Endometrium (tissue), 2 donors: Measurements from ENCODE around the gene PRR29.
"Not testable (repeated sequence)": the region's sequence is repeated elsewhere in the genome, so short reads cannot be mapped to it uniquely, and the experiment has no call there.

ENCODE experiments used
- FAIRE-seq: peaks from 2 replicates; lab custom pipeline; 2012; peaks lifted over from hg19 to GRCh38; lab: Jason Lieb, UNC
- donor health status: control.
- donor health status: control.

PRR29 gene

DNA sequence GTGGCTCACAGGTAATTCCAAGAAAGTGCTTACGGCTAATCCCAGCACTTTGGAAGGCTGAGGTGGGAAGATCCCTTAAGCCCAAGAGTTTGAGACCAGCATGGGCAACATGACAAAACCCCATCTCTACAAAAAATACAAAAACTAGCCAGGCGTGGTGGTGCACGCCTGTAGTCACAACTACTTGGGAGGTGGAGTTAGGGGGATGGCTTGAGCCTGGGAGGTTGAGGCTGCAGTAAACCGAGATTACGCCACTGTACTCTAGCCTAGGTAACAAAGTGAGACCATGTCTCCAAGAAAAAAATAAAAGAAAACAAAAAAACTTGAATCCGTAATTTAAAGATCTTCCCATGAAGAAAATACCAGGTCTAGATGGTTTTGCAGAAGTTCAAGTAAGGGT, 17.3 kb downstream of the PRR29 start:
- FAIRE-seq = no peak

DNA sequence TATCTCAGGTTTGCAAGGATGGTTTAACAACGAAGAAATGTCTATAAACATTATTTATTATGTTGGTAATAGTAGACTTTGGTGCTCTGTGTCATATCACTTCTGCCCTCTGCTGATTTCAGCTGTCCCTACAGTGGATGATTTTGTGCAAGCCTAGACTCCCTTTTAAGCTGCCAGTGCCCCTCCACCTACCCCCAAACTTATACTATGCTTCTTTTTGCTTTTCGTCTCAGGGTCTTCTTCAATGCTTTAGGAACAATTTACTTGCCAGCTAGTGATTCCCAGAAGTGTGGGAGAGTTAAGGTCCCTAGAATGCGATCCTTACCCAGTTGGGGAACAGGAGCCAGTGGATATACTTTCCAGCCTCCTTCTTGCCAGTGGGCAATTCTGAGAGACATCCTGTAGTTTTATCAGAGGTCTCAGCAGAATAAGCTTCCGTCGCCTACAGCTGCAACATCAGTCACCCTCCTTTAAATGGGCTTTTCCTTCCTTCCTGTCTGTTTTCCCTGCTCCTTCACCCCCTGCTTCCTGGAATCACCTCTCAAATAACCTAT, 18.2 kb downstream of the PRR29 start:
- no peak for FAIRE-seq

DNA sequence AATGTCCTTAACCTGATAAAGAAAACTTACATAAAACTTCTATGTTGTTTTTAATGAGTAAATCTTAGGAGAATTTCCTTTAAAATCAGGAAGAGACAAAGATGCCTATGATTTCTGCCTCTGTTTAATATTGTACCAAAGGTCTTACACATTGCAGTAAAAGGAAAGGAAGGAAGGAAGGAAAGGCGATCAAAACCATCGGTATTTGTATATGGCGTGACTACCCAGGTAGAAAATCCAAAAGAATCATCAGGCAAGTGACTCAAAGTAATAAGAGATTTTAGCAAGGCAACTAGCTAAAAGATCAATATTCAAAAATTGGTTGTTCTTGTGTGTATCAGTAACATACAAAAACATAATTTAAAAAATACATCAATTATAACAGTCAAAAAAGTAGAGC, 18.8 kb downstream of the PRR29 start:
- FAIRE-seq = no peak

DNA sequence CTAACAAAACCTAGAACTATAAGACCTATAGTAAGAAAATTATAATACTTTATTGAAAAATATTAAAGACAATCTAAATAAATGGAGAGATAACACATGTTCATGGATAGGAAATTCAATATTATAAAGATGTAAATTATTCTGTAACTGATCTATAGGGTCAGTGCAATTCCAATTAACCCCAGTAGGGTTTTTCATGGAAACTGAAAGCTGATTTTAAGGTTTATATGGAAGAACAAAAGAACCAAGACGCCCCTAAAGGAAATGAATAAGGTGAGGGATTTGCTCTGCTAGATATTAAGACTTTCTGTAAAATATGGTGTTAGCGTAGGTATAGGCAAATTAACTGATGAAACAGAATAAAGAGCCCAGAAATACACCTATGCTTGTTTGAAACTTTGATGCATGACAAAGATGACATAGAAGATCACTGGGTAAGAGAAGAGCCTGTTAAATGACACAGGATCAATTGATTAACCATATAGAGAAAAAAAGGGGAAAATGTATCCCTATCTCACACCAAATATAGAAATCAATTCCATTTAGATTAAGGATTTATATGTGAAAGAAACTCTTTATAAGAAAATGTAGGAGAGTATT, 19.3 kb downstream of the PRR29 start:
- FAIRE-seq = no peak

DNA sequence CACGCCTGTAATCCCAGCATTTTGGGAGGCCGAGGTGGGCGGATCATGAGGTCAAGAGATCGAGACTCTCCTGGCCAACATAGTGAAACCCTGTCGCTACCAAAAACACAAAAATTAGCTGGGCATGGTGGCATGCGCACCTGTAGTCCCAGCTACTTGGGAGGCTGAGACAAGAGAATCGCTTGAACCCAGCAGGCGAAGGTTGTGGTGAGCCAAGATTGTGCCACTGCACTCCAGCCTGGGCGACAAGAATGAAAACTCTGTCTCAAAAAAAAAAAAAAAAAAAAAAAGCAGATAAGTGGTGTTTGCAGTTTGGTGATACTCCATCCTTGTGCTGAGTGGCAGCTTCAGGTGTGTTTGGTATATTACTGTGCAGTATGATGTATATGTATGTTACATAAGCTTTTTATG, 21.4 kb downstream of the PRR29 start:
- not testable (repeated sequence) for FAIRE-seq

DNA sequence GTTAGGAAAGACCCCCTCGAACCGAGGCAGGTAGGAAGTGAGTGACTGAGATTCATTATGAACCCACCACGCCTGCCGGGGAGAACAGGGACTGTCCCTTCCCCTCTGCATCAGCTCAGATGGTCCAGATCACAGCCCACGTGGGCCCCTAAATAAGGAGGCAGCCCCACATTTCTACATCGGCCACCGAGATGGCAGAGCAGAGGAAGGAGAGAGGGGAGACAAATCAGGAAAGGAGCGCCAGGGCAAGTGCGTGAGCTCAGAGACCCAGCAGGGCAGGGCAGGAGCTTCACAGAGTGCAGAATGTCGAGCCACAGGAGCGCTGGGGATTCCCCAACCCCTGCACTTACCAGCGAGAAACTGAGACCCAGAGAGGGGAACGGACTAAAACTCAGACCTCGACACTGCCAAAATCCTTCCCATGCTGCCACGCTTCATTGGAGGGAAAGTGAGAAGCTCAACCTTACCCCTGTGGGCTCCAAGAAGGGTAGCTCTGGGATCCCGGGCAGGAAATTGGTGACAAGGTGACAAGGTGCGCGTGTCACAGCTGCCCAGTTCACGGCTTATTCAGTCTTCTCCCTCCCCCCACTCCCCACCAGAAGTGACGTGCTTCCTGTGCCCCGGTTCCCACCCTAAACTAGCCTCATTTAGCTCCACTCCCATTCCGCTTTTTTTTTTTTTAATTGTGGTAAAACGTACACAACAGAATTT, 22.1 kb downstream of the PRR29 start, which contains the start of gene ICAM2:
TSS of gene ICAM2 (minus strand) at position 578 of the 711 bp plus-strand sequence. CDS start 13,942 bp downstream, outside the sequence.
- FAIRE-seq = no peak

DNA sequence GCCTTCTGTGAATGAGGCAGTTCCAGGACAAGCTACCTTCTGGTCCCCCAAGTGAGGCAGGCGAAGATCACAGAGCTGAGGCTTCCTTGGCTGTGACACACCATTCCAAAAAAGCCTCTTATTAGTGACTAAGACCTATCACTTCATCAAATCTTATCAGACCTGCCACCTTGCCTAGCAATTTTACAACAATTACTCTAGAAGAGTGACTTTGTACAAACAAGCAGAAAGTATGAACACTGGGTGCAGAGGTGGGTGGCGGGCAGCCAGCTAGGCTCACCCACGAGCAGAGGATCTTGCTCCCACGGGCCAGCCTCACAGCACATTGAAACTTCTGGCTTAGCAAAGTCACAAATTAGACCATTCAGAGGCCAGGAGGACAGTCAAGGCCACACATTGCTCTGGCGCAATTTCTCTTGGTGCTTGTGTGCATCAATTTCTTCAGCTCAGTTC, 24.5 kb downstream of the PRR29 start:
- FAIRE-seq = no peak

DNA sequence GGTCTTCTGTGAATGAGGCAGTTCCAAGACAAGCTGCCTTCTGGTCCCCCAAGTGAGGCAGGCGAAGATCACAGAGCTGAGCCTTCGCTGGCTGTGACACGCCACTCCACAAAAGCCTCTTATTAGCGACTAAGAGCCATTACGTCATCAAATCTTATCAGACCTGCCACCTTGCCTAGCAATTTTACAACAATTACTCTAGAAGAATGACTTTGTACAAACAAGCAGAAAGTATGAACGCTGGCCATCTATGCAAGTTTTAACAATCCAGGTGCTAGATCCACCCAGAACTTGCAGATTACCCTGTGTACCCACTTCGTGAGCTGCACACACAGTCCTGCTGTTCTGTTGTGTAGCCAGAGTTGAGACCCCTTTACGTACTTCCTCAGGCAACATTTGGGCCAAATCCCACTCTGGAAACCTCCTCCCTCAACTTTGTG, 26.1 kb downstream of the PRR29 start:
- FAIRE-seq = no peak

DNA sequence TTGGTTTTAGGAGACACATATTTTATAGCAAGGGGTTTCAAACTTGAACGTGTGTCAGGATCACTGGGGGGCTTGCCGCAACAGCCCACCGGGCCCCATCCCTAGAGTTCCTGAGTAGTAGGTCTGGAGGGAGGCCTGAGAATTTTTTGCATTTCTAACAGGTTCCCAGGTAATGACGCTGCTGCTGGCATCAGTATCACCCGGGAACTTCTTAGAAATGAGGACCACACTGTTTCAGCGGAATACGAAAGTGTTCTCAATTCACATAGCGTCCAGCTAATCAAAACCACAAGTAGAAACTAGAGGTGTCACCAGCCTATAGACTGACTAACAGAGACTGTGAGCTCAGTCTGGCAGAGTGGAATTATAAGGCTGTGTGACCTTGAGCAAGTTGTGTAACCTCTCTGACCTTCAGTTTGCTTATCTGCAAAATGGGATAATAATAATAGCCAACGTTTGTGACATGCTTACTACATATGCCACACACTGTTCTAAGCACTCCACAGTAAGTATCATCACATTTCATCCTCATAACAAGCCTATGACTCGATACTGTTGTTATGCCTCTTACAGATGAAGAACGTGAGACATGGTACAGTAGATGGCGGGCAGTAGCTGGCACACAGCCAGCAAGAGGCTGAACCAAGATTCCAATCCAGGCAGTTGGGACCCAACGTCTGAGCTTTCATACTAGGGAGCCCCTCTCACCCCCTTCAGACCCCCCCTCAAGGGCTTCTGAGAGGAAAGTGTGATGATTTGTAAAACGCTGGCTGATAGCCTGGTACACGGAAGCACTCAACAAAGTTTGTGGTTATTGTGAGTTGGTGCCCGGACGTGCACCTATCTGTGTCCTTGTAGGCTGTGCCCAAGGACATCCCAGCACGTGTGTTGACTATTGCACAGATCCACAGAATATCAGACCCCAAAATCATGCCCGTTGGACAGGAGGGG, 26.9 kb downstream of the PRR29 start:
- no peak for FAIRE-seq

DNA sequence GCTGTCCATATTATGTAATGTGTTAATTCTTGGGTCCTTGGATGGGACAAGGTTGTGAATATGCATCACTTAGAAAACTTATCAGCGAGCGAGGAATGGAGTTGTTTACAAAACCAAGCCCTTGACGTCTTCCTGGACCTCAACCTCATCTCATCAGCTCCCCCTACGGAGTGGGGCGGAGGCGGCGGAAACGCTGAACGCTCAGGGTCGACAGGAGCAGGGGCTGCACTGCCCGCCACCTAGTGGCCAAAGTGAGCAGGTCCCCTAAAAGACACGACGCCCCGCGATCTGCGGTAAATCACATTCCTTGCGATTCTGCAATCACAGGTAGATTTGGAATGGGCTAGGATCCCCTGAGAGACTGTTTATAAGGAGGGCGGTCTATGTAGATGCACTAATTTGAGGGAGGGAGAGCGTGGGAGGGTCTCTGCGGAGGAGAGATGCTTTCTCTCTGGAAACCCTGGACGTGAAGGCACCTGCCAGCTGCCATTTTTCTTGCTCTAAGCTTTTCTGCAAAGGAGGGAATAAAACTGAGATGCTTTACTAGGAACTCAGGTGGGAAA, 27.7 kb downstream of the PRR29 start:
- no peak for FAIRE-seq

DNA sequence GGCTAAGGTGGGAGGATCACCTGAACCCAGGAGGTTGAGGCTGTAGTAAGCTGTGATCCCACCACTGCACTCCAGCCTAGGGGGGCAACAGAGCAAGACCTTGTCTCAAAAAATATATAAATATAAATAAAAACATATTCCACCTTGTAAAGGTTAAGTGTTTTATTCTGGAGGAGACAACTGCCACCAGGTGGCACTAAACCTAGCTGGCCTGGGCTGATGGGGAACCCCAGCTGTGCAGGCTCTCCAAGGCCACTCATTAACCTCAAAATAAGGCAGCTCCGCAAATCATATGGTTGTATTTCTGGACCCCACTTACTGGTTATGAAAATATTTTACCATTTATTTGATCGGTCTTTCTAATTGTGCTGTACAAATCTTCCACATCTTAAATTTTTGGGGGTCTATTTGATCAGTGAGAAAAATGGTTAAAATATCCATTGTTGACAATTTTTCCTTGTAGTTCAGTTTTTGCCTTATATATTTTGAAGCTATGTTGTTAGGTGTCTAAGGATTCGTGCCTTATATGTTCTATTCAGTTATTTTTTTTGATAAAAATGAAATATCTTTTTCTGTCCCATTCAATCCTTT, 30.8 kb downstream of the PRR29 start:
- FAIRE-seq = no peak

DNA sequence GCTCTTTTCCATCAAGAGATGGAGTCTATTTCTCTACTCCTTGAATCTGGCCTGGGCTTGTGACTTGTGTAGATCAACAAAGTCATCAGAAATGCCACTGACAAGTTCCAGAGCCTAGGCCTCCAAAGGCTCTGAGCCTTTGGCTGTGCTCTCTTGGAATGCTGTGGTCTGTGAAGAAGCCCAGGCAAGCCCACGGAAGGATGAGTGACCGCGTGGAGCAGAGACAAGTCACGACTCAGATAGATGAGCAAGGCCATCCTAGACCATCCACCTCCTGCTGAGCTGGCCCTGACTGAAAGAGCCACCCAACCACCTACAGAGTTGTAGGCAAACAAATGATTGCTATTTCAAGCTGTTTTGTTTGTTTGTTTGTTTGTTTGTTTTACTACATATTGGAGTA, 33.9 kb downstream of the PRR29 start:
- FAIRE-seq = no peak

DNA sequence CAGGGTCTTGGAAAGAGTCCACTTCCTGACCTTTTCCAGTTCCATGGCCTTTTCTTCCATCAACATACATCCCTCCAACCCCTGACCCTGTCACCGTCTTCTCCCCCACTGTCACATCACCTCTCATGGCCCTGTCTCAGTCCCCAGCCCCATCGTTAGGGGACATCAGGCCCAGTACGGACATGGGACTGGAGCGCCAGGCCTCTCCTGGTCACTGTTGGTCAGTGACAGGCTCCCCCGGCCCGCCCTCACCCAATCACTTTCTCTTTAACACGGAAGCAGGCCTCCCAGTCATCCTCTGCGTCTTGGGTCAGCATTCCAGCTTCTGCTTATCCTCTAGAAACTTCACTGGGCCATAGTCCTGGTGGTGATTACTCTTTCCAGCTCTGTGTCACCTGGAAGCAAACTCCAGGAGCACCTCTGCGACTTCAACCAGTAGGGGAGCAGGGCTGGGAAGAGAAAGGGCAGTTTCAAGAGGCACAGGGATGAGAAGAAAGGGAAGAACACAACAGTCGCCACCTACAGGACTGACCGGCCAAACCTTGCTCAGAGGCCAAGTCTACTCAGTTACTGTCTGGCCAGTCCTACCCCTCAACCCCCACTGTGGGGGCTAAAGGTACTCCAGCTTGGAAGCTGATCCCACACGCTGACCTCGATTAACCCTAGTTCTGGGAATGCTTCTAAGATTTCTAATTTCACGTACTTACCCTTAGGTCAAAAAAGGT, 38.2 kb downstream of the PRR29 start:
- no peak for FAIRE-seq

DNA sequence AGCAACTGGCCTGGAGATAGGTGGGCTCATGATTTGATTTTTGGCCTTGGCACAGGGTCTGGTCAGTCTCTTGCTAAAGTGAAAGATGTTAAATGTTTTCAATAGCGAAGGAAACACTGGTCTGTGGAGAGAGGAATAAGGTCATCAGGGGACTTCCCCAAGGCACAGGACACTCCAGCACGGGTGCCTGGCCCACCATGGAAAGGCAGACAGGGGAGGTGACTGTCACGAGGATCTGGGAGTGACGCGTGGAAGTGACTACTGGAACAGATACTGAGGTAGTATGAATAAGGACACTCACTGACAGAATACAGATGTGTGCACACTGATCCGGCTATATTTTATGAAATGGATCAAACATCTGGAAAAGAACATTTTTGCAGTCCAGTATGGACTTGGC, 39.0 kb downstream of the PRR29 start:
- no peak for FAIRE-seq

DNA sequence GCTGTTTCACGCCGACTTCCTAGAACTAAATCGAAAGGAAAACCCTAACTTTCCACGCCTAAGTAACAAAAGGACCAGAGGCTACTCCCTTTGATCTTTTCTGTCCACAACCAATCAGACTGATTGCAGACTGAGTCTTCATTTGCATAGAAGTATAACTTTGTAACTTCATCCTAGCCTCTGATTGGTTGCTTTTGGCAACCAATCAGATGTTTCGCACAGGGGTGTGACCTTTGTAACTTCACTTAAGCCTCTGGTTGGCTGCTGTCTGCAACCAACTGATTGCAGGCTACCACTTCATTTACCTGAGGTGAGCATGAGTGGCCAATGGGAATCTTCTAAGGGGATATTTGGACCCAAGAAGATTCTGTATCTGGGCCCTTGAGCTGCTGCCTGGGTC, 39.7 kb downstream of the PRR29 start:
- no peak for FAIRE-seq

DNA sequence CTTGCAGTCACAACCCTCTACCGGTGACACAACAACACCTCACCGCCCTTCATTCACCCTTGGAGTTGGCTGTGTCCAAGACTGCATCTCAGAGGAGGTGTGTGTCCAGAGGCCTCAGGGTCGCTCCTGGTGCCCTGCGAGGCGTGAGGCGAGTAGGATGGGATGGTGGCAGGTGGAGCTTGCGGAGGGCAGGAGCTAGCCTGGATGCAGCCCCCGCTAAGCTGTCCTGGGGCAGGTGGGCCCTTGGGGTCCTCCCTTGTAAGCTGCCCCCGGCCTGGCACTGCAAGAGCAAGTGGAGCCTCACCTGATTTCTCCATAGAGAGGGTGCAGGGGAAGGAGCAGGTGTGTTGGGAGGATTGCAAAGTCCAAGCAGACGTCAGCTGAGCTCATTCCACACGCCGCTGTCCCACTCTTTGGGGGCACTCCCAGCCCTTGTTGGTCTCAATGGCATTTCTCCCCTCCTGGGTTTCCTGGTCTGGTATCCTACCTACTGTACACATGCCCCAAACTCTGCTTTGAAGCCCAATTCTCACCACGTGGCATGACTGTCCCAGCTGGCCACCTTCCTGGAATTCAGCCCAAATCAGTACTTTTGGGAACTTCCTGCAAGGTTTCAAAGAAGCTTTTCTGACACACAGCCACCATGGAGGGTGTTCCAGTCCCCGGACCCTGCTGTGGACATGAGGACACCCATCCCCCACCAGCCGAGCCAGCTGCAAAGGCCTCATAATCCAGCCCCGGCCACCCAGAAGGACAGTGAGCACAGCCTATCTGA, 40.4 kb downstream of the PRR29 start:
- FAIRE-seq = no peak

DNA sequence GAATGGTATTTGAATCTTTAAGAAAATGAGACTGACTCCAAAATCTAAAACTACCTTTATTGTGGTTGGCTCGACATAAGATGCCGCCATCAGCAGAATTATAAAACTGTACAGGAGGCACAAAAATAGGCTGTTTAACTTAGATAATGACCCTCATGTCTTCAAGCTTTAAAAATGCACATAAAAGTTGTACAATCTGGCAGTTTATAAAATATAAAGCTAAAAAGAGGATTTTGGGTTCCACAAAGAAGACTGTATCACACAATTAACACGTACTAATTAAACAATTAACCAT, 40.9 kb downstream of the PRR29 start:
- no peak for FAIRE-seq

DNA sequence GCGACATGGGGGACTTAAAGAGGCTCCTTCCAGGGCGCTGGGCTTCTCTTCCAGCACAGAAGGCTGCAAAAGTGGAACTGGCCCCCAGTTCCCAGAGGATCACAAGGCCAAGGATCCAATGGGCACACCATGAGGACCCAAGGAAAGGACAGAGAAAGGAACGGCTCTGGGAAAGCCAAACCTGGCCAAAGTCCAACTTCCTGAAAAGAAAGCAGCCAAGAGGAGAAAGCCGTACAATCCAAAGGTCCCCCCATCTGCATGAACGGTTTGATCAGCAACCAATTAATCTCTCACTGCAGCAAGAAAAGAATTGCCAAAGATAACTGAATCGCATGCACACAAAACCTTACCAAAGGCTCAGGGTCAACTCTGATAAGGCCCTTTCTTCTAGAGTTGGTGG, 42.1 kb downstream of the PRR29 start:
- FAIRE-seq = no peak

DNA sequence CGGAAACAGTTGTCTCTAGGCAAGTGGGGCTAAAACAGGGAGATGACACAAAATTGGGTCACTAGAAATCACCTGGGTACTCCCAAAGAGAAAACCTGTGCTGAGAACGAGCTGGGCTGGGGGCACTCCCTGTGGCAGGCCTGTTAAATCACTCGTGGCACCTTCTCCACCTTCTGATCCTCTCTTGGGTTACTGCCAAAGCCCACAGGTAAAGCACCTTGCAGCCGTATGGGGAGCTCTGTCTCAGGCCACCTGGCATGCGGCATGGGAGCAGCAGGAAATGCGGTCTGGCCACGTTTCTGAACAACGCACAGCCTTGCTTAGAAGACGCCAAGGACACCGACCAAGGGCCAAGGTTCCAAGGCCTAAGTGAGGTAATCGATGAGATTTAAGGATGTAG, 43.8 kb downstream of the PRR29 start:
- FAIRE-seq = no peak

DNA sequence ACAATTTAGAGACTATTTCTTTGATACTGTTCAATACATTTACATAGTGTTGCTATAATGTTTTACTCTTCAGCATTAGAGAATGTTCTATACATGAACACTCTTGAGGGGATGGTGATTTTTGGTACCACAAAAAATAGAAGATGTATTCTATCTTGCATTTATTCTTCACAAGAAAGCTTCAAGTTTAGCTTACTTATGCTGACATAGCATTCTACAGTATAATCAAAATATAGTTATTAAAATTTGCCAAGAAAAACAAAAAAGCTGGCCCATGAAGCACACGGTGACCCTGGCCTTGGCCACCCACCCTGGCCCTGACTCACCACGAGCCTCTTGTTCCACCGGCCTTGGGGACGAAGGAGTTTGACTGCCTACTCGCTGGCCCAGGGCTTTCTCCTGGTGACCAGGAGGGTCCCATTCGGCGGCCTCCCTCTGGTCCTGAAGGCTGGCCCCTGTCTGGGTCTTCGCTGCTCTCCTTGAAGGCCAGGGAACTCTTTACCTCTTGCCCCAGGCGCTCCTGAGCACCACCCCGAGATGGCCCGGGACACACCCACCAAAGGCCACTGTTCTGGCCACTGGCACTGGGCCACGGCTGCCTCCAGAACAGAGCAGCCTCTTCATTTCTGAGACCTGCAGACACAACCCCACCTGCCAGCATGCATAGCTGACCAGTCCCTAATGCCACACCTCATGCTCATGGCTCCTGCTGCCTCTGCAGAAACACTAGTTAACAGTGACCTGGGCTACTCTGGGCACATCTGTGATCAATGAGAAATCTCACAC, 44.7 kb downstream of the PRR29 start:
- FAIRE-seq = no peak
